Measurements from ENCODE around the gene AUH. TPM values are rescaled to one million over a fixed set of nuclear protein-coding genes. Genes with fewer than 3 reads are reported as not detected.
A peak's percentile ranks its signal among the peaks of the same experiment; 100 is the strongest.

Gene AUH
- total and polyA plus RNA-seq, 5 donors = 19.1 to 29.0 (median 26.9) TPM

- no peak overlapping the region for H3K27ac ChIP-seq (ENCODE audit: low read length)
- ATAC-seq (no peak), DNase-seq (peak in 1 of 3 donors; percentile 19)
- H3K27me3 ChIP-seq (ENCODE audit: control insufficient read depth, insufficient read depth) = no peaks in the 10 kb centered on the region
- intact Hi-C loops (cut with DNase I) = no loop called here
- no peak overlapping the region for H3K4me3 ChIP-seq (ENCODE audit: low read length)
- no peaks in the 10 kb centered on the region for H3K9me3 ChIP-seq (ENCODE audit: control insufficient read depth, low read length)
- H3K4me1 ChIP-seq (ENCODE audit: control insufficient read depth, insufficient read depth, low read length) = peaks cover 10% of the 10 kb centered on the region
- 94% methylated on average over 11 of the region's 11 CpGs for WGBS
These were observed 172.8 kb downstream of the AUH start for GRCh38 chr9:91188719-91189590.

GRCh38 chr9:91187965-91188344, 173.8 kb downstream of the AUH start:
- H3K27me3 ChIP-seq (ENCODE audit: control insufficient read depth, insufficient read depth) = no peaks in the 10 kb centered on the region
- ATAC-seq (peak; percentile 42 to 46), DNase-seq (peak in 1 of 3 donors; percentile 45)
- no peaks in the 10 kb centered on the region for H3K9me3 ChIP-seq (ENCODE audit: control insufficient read depth, low read length)
- H3K27ac ChIP-seq (ENCODE audit: low read length) = no peak overlapping the region
- WGBS = 53% methylated on average over 2 of the region's 2 CpGs
- H3K4me1 ChIP-seq (ENCODE audit: control insufficient read depth, insufficient read depth, low read length) = peaks cover 10% of the 10 kb centered on the region
- intact Hi-C loops (cut with DNase I) = no loop called here
- H3K4me3 ChIP-seq (ENCODE audit: low read length) = no peak overlapping the region

DNA sequence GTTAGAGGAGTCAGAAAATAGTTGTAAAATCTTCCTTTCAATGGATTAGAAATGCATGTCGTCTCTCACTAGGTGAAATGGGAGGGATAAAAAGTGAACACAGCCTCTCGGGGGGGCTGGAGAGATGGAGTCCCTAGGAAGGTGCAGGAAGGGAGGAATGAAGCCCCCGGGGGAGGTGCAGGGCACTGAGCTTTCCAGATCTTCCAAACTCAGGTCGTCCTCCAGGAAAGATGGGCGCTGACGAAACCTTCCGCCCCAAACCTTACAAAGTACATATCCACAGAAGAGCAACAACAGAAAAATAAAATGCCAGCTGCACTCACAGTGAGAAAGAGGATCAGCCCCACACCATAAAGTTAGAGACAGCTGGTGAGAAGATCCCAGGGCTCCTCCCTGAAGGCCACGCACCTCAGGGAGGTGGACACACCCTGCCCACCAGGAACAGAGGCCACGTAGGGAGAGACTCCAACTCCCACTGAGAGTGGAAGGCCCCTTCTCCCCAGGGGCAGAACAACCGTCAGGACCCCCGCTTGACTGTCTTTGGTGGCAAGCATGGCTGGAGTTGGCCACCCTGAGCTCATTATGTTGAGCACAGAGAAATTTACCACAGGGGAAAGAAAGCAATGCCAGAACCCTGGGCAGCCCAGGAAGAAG, 174.3 kb downstream of the AUH start:
- Histone ChIP-seq H3K4me1 (ENCODE audit: control insufficient read depth, insufficient read depth, low read length) (peaks cover 8% of the 10 kb centered on the region), H3K27me3 (ENCODE audit: control insufficient read depth, insufficient read depth) (no peaks in the 10 kb centered on the region), H3K9me3 (ENCODE audit: control insufficient read depth, low read length) (no peaks in the 10 kb centered on the region), H3K4me3 (ENCODE audit: low read length) (no peak overlapping the region), H3K27ac (ENCODE audit: low read length) (no peak overlapping the region)
- DNase-seq (peak in 1 of 3 donors; percentile 19), ATAC-seq (no peak)
- intact Hi-C loops (cut with DNase I) = no loop called here
- WGBS = 90% methylated on average over 11 of the region's 11 CpGs

DNA sequence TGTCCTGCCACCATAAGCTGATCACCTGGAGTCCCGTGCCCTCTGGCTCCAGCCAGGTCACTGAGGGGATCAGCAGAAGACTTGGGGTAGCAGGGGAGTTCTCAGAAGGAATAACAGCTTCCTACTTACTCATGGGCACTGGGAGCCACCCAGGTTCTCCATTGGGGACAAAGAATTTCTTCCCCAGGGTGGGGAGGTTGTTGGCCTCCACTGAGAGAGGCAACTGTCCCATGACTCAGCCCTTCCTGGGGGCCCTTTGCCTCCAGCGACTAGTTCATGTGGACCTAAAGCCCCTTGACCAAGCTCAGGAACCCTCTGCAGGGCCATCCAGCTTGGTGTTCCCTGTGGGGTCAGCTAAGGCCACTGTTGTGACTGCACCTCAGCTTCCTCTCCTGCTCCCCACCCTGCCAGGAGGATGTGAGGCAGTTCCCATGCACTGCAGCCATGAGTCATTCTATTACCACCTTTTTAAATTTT, 175.0 kb downstream of the AUH start:
- Histone ChIP-seq H3K4me3 (ENCODE audit: low read length) (no peak overlapping the region), H3K27ac (ENCODE audit: low read length) (no peak overlapping the region), H3K9me3 (ENCODE audit: control insufficient read depth, low read length) (no peaks in the 10 kb centered on the region), H3K27me3 (ENCODE audit: control insufficient read depth, insufficient read depth) (no peaks in the 10 kb centered on the region), H3K4me1 (ENCODE audit: control insufficient read depth, insufficient read depth, low read length) (peaks cover 5% of the 10 kb centered on the region)
- DNase-seq (no peak), ATAC-seq (peak in 1 of 2 donors; percentile 78)
- intact Hi-C loops (cut with DNase I) = no loop called here
- WGBS = 87% methylated on average over 2 of the region's 2 CpGs

DNA sequence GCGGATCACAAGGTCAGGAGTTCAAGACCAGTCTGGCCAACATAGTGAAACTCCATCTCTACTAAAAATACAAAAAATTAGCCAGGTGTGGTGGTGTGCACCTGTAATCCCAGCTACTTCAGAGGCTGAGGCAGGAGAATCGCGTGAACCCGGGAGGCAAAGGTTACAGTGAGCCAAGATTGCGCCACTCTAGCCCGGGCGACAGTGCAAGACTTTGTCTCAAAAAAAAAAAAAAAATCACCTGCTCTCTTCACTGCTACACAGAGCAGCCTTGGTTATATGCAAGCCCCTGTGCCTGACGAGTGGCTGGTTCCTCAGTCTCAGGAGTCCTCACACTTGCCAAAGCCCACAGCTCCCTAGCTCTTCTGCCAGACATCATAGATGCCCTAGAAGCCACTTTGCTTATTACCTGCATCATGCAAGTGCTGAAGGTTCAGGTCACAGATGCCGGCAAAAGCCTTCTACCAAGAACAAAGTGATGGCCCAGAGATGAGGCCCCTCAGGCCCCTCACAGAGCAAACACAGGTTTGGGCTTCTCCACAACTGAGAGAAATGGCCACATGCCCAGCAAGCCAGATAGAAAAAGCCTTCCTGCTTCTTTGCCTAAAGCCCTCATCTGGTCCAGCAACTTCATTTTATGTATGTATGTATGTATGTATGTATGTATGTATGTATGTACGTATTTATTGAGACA, 176.4 kb downstream of the AUH start:
- H3K27ac ChIP-seq (ENCODE audit: low read length) = no peak overlapping the region
- DNase-seq (no peak), ATAC-seq (no peak)
- H3K9me3 ChIP-seq (ENCODE audit: control insufficient read depth, low read length) = no peaks in the 10 kb centered on the region
- intact Hi-C loops (cut with DNase I) = no loop called here
- peaks cover 5% of the 10 kb centered on the region for H3K4me1 ChIP-seq (ENCODE audit: control insufficient read depth, insufficient read depth, low read length)
- no peak overlapping the region for H3K4me3 ChIP-seq (ENCODE audit: low read length)
- WGBS = 92% methylated on average over 10 of the region's 10 CpGs
- no peaks in the 10 kb centered on the region for H3K27me3 ChIP-seq (ENCODE audit: control insufficient read depth, insufficient read depth)

DNA sequence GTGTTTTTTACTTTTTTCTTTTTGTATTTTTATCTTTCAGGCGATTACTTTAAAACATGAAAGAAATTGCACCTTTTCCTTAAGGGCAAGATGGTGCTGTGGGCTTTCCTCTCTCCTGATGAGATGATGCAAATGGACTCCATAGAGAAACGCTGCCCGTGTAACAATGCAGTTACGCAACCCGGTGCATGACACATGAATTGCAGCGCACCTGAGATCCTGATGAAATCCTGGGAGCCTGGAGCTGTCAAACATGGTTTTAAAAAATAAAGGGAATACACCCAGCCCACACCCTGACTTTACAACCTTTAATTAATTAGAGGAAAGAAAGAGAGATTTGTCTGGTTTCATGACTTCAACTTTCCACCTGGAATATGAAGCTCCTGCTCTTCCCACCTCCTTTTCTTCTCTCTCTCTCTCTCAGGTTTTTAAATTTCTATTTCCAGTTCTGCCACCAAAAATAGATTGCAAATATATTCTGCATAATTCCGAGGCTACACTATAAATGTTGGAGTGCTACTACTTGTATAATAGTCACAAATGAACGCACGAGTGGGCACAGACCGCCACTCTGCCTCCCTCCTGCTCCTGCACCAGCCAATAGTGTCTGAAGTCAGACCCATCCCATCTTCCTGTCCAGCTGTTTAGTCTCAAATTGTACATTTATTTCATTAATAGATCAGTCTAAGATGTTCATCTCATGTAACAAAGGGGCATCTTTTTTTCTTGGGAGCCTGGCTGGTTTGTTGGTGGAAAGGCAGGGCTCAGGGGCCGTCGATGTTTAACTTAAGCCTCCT, 179.1 kb downstream of the AUH start:
- intact Hi-C loops (cut with DNase I) = no loop called here
- H3K4me1 ChIP-seq (ENCODE audit: control insufficient read depth, insufficient read depth, low read length) = peaks cover 5% of the 10 kb centered on the region
- WGBS = 81% methylated on average over 12 of the region's 12 CpGs
- DNase-seq (no peak), ATAC-seq (no peak)
- H3K27me3 ChIP-seq (ENCODE audit: control insufficient read depth, insufficient read depth) = no peaks in the 10 kb centered on the region
- no peaks in the 10 kb centered on the region for H3K9me3 ChIP-seq (ENCODE audit: control insufficient read depth, low read length)
- H3K4me3 ChIP-seq (ENCODE audit: low read length) = no peak overlapping the region
- H3K27ac ChIP-seq (ENCODE audit: low read length) = no peak overlapping the region

DNA sequence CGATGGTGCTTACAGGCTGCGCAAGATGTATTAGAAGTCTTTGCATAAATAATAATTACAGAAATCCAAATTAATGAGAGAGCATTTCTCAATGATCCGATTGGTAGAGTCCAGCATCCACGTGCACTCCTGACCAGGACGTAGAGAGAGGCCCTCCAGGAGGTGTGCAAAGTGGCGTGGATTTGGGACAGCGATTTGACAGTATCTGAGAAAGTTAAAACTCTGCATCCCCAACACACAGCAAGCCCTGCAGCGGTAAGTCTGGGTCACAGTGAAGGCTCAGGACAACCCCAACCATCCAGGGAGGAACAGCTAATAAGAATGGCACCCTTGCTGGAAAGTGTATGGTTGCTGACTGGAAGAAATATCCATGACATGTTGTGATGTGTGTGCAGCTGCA, 180.2 kb downstream of the AUH start:
- 81% methylated on average over 8 of the region's 8 CpGs for WGBS
- DNase-seq = no peak
- H3K4me3 ChIP-seq (ENCODE audit: low read length) = no peak overlapping the region
- intact Hi-C loops (cut with DNase I) = no loop called here
- H3K27me3 ChIP-seq (ENCODE audit: control insufficient read depth, insufficient read depth) = no peaks in the 10 kb centered on the region
- H3K9me3 ChIP-seq (ENCODE audit: control insufficient read depth, low read length) = no peaks in the 10 kb centered on the region
- H3K4me1 ChIP-seq (ENCODE audit: control insufficient read depth, insufficient read depth, low read length) = no peaks in the 10 kb centered on the region
- ATAC-seq = no peak
- no peak overlapping the region for H3K27ac ChIP-seq (ENCODE audit: low read length)

GRCh38 chr9:91180930-91181268, 180.8 kb downstream of the AUH start:
- ATAC-seq = no peak
- Histone ChIP-seq H3K4me1 (ENCODE audit: control insufficient read depth, insufficient read depth, low read length) (no peaks in the 10 kb centered on the region), H3K27ac (ENCODE audit: low read length) (no peak overlapping the region), H3K9me3 (ENCODE audit: control insufficient read depth, low read length) (no peaks in the 10 kb centered on the region), H3K4me3 (ENCODE audit: low read length) (no peak overlapping the region), H3K27me3 (ENCODE audit: control insufficient read depth, insufficient read depth) (no peaks in the 10 kb centered on the region)
- intact Hi-C loops (cut with DNase I) = no loop called here
- DNase-seq = no peak
- 93% methylated on average over 3 of the region's 3 CpGs for WGBS

GRCh38 chr9:91180240-91180929, 181.3 kb downstream of the AUH start:
- no peak overlapping the region for H3K4me3 ChIP-seq (ENCODE audit: low read length)
- H3K4me1 ChIP-seq (ENCODE audit: control insufficient read depth, insufficient read depth, low read length) = no peaks in the 10 kb centered on the region
- no peaks in the 10 kb centered on the region for H3K27me3 ChIP-seq (ENCODE audit: control insufficient read depth, insufficient read depth)
- no peak overlapping the region for H3K27ac ChIP-seq (ENCODE audit: low read length)
- no peaks in the 10 kb centered on the region for H3K9me3 ChIP-seq (ENCODE audit: control insufficient read depth, low read length)
- WGBS = 92% methylated on average over 16 of the region's 16 CpGs
- no peak for DNase-seq
- intact Hi-C loops (cut with DNase I) = no loop called here
- no peak for ATAC-seq

All from right cardiac atrium (tissue), 5 donors.